SJSA1 (cell line): ENCODE measurements around the gene ZNF598. TPM values are rescaled to one million over a fixed set of nuclear protein-coding genes. Genes with fewer than 3 reads are reported as not detected.
A peak's percentile ranks its signal among the peaks of the same experiment; 100 is the strongest.

Experiments
- DNase-seq, 2 experiments: peaks; one replicate each; pipeline ENCODE4 v3.0.0-alpha.2; 2015 to 2020; ENCODE audit warnings: low spot score in 2 of 2, low read depth in 1 of 2
- H3K27ac ChIP-seq: fragments of 250-450 bp; sonication (Bioruptor Pico); 2 replicates; pipeline ENCODE4 v1.5.1; 2020; ENCODE audit warnings: mild to moderate bottlenecking, moderate library complexity
- H3K27me3 ChIP-seq: fragments of 250-450 bp; sonication (Bioruptor Pico); replicated peaks from 2 replicates; pipeline ENCODE4 v1.5.1; 2020; ENCODE audit warnings: mild to moderate bottlenecking, moderate library complexity
- H3K36me3 ChIP-seq: fragments of 250-450 bp; sonication (Bioruptor Pico); 2 replicates; pipeline ENCODE4 v1.5.1; 2020; ENCODE audit warnings: mild to moderate bottlenecking
- H3K4me1 ChIP-seq: fragments of 250-450 bp; sonication (Bioruptor Pico); replicated peaks from 2 replicates; pipeline ENCODE4 v1.6.1; 2021; ENCODE audit warnings: mild to moderate bottlenecking
- H3K4me3 ChIP-seq: fragments of 250-450 bp; sonication (Bioruptor Pico); 2 replicates; pipeline ENCODE4 v1.5.1; 2020; ENCODE audit warnings: mild to moderate bottlenecking
- H3K9me3 ChIP-seq: fragments of 250-450 bp; sonication (Bioruptor Pico); replicated peaks from 2 replicates; pipeline ENCODE4 v1.5.1; 2020; ENCODE audit warnings: mild to moderate bottlenecking
- total RNA-seq: library from RNA; depleted of rRNA; stranded (reverse); fragments of >200 nt; shearing (Covaris generic); gene quantifications from 2 replicates; pipeline ENCODE4 v1.2.3, GENCODE V29; 2014

The ZNF598 gene
- total RNA-seq, 1 experiment from 2014 or later, result 20.4 TPM

GRCh38 chr16:2002406-2003230, 7.0 kb downstream of the ZNF598 start:
- Histone ChIP-seq H3K27me3 (no peaks in the 10 kb centered on the region), H3K9me3 (no peaks in the 10 kb centered on the region), H3K4me3 (no peak overlapping the region), H3K36me3 (peaks cover 88% of the 10 kb centered on the region), H3K27ac (no peak overlapping the region), H3K4me1 (peaks cover 21% of the 10 kb centered on the region)
- no peak for DNase-seq

GRCh38 chr16:2001456-2002355, 7.9 kb downstream of the ZNF598 start:
- Histone ChIP-seq H3K27ac (no peak overlapping the region), H3K4me3 (no peak overlapping the region), H3K9me3 (no peaks in the 10 kb centered on the region), H3K4me1 (peaks cover 25% of the 10 kb centered on the region), H3K27me3 (no peaks in the 10 kb centered on the region), H3K36me3 (peaks cover 88% of the 10 kb centered on the region)
- no peak for DNase-seq

- peaks cover 30% of the 10 kb centered on the region for H3K4me1 ChIP-seq
- H3K36me3 ChIP-seq, result peaks cover 90% of the 10 kb centered on the region
- no peak overlapping the region for H3K4me3 ChIP-seq
- no peak for DNase-seq
- no peaks in the 10 kb centered on the region for H3K9me3 ChIP-seq
- H3K27me3 ChIP-seq, result no peaks in the 10 kb centered on the region
- H3K27ac ChIP-seq, result no peak overlapping the region
Observed at GRCh38 chr16:2001035-2001434, 8.6 kb downstream of the ZNF598 start.

GRCh38 chr16:1999866-2000514, 9.6 kb downstream of the ZNF598 start:
- H3K36me3 ChIP-seq, result peaks cover 85% of the 10 kb centered on the region

GRCh38 chr16:1998852-1999801, 10.5 kb downstream of the ZNF598 start:
- H3K36me3 ChIP-seq, result peaks cover 81% of the 10 kb centered on the region
- H3K9me3 ChIP-seq, result no peaks in the 10 kb centered on the region
- no peak overlapping the region for H3K27ac ChIP-seq
- H3K4me1 ChIP-seq, result peaks cover 27% of the 10 kb centered on the region
- H3K4me3 ChIP-seq, result no peak overlapping the region
- H3K27me3 ChIP-seq, result no peaks in the 10 kb centered on the region
- DNase-seq, result no peak

More at GRCh38 chr16:1999866-2000514, 9.6 kb downstream of the ZNF598 start:
- H3K27ac ChIP-seq, result no peak overlapping the region
- H3K27me3 ChIP-seq, result no peaks in the 10 kb centered on the region
- no peak overlapping the region for H3K4me3 ChIP-seq
- H3K4me1 ChIP-seq, result peaks cover 30% of the 10 kb centered on the region
- no peaks in the 10 kb centered on the region for H3K9me3 ChIP-seq
- no peak for DNase-seq

GRCh38 chr16:1998360-1998835, 11.2 kb downstream of the ZNF598 start:
- Histone ChIP-seq H3K27me3 (no peaks in the 10 kb centered on the region), H3K9me3 (no peaks in the 10 kb centered on the region), H3K4me1 (peaks cover 24% of the 10 kb centered on the region), H3K36me3 (peaks cover 77% of the 10 kb centered on the region), H3K4me3 (no peak overlapping the region), H3K27ac (no peak overlapping the region)
- no peak for DNase-seq

- Histone ChIP-seq H3K36me3 (peaks cover 70% of the 10 kb centered on the region), H3K4me1 (peaks cover 24% of the 10 kb centered on the region), H3K4me3 (no peak overlapping the region), H3K27me3 (no peaks in the 10 kb centered on the region), H3K9me3 (no peaks in the 10 kb centered on the region), H3K27ac (peak overlapping the region; percentile 48)
- peak in 1 of 2 experiments; percentile 47 for DNase-seq
Observed at GRCh38 chr16:1997494-1998359, 11.9 kb downstream of the ZNF598 start.

GRCh38 chr16:1993731-1994131, 15.9 kb downstream of the ZNF598 start:
- Histone ChIP-seq H3K36me3 (peaks cover 30% of the 10 kb centered on the region), H3K27ac (no peak overlapping the region), H3K27me3 (peaks cover 12% of the 10 kb centered on the region), H3K4me1 (peaks cover 43% of the 10 kb centered on the region), H3K4me3 (no peak overlapping the region), H3K9me3 (peaks cover 7% of the 10 kb centered on the region)
- no peak for DNase-seq

- H3K36me3 ChIP-seq, result peaks cover 21% of the 10 kb centered on the region
- H3K27ac ChIP-seq, result no peak overlapping the region
- H3K4me1 ChIP-seq, result peaks cover 34% of the 10 kb centered on the region
- no peak overlapping the region for H3K4me3 ChIP-seq
- peaks cover 12% of the 10 kb centered on the region for H3K27me3 ChIP-seq
- H3K9me3 ChIP-seq, result peaks cover 7% of the 10 kb centered on the region
- no peak for DNase-seq
Observed at GRCh38 chr16:1992704-1993317, 16.8 kb downstream of the ZNF598 start.

GRCh38 chr16:1991948-1992703, 17.5 kb downstream of the ZNF598 start:
- peak in 1 of 2 experiments; percentile 93 for DNase-seq
- H3K4me1 ChIP-seq, result peaks cover 28% of the 10 kb centered on the region
- peaks cover 19% of the 10 kb centered on the region for H3K36me3 ChIP-seq
- peaks cover 7% of the 10 kb centered on the region for H3K9me3 ChIP-seq
- H3K27ac ChIP-seq, result no peak overlapping the region
- no peak overlapping the region for H3K4me3 ChIP-seq
- H3K27me3 ChIP-seq, result peaks cover 12% of the 10 kb centered on the region

- H3K36me3 ChIP-seq, result peaks cover 19% of the 10 kb centered on the region
- no peak for DNase-seq
Observed at GRCh38 chr16:1991588-1991947, 18.1 kb downstream of the ZNF598 start.

More at GRCh38 chr16:1991588-1991947, 18.1 kb downstream of the ZNF598 start:
- Histone ChIP-seq H3K4me1 (peaks cover 23% of the 10 kb centered on the region), H3K27ac (no peak overlapping the region), H3K9me3 (peaks cover 7% of the 10 kb centered on the region), H3K27me3 (peaks cover 12% of the 10 kb centered on the region), H3K4me3 (no peak overlapping the region)
